Measurements from ENCODE around the gene COL27A1.

The COL27A1 gene

DNA sequence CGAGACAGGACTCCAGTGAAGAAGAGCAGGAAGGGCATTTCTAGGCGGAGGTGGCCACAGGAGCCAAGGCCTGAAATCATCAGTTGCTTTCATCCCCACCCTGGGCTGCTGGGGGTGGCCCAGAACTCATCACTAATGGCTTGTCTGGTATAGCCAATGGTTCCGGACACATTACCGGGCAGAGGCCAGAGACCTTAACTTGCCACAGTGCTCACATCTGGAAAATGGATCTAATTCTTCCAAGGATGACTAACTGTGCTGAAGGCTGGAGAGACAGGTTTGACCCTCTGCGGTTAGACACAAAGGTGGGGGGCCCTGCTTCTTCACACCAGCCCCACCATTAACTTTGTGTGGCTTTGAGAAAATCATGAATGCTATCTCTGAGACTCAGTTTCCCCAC, 6.2 kb upstream of the COL27A1 start:
- in situ Hi-C loops (cut with MboI; ENCODE audit: low sequenced_read_pairs): no loop called here
- Histone ChIP-seq H3K4me1 (no peaks in the 10 kb centered on the region), H3K27me3 (ENCODE audit: low read depth) (peaks cover 19% of the 10 kb centered on the region), H3K36me3 (replicated peaks) (no peaks in the 10 kb centered on the region), H3K4me3 (no peak overlapping the region), H3K9me3 (no peaks in the 10 kb centered on the region)
- no peak for DNase-seq (ENCODE audit: low spot score in 2 of 2)

DNA sequence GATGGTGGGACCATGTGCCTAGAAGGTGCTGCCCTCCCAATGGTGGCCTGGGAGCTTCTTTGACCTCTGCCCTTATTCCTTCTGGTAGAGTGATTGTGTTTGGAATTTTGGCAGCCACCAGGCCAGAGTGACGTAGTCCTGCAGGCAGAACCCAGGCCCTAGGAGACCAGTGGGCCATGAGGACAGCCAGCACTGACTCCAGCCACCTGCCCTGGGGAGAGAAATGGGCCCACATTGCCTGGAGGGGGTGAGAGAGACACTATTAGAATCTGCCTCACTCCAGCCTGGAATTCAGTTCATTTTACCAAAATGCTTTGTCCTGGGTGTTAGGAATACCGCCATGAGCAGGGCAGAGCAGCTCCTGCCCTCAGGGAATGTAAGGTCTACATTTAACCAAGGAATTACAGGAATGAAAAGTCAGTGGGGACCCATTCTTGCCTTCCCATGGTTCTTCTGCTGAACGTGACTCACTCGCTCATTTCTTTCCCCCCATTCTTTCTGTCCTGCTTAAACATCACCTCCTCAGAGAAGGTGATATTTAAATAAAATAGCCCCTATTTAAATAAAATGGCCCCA, 5.5 kb upstream of the COL27A1 start:
- no peaks in the 10 kb centered on the region for H3K36me3 ChIP-seq (replicated peaks)
- peaks cover 25% of the 10 kb centered on the region for H3K27me3 ChIP-seq (ENCODE audit: low read depth)
- H3K9me3 ChIP-seq: no peaks in the 10 kb centered on the region
- H3K4me1 ChIP-seq: no peaks in the 10 kb centered on the region
- no peak for DNase-seq (ENCODE audit: low spot score in 2 of 2)
- in situ Hi-C loops (cut with MboI; ENCODE audit: low sequenced_read_pairs): no loop called here
- H3K4me3 ChIP-seq: no peak overlapping the region

DNA sequence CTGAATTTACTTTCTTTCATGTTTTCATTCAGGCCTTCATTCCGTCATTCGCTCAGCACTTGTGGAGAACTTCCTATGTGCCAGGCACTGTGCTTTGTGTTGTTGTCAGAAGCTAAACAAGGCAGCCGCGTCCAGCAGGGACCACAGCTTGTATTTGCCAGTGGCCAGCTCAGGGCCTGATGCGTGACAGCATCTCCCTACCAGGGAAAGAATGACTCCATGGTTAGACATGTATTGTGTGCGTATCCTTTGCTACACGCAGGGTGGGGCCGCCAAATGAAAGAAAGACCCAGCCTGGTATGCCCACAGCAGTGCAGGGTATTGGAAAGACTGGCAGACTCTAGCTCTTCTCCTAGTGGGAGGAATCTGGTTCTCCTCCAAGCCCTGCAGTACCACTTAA, 4.7 kb upstream of the COL27A1 start:
- in situ Hi-C loops (cut with MboI; ENCODE audit: low sequenced_read_pairs): no loop called here
- Histone ChIP-seq H3K4me1 (no peaks in the 10 kb centered on the region), H3K36me3 (replicated peaks) (no peaks in the 10 kb centered on the region), H3K9me3 (no peaks in the 10 kb centered on the region), H3K4me3 (no peak overlapping the region), H3K27me3 (ENCODE audit: low read depth) (peaks cover 21% of the 10 kb centered on the region)
- no peak for DNase-seq (ENCODE audit: low spot score in 2 of 2)

DNA sequence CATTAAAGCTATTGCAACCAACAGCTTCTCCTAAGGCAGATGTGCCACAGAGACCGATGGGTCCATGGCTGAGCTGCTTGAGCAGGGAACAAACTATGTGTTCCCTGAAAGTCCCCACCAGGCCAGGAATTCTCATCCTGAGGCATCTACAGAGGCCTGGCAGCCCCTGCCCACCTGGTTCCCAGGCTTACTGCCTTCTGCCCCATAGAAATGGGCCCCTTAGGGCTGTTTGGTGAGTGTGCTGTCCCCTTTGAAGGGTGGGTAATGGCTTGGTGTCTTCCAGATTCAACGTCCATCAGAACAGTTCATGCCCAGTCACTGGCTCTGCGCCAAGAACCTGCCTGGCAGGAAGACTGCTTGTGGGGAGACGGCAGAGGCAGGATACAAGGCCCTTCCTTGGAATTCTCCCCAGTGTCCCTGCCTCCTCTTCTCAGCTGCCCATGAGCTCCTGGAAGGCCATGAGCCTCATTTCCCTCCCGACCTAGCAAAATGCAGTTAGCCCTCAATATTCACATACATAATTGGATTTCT, 3.8 kb upstream of the COL27A1 start:
- Histone ChIP-seq H3K9me3 (no peaks in the 10 kb centered on the region), H3K27me3 (ENCODE audit: low read depth) (peaks cover 14% of the 10 kb centered on the region), H3K4me1 (no peaks in the 10 kb centered on the region), H3K36me3 (replicated peaks) (no peaks in the 10 kb centered on the region), H3K4me3 (no peak overlapping the region)
- in situ Hi-C loops (cut with MboI; ENCODE audit: low sequenced_read_pairs): no loop called here
- DNase-seq (ENCODE audit: low spot score in 2 of 2): no peak

DNA sequence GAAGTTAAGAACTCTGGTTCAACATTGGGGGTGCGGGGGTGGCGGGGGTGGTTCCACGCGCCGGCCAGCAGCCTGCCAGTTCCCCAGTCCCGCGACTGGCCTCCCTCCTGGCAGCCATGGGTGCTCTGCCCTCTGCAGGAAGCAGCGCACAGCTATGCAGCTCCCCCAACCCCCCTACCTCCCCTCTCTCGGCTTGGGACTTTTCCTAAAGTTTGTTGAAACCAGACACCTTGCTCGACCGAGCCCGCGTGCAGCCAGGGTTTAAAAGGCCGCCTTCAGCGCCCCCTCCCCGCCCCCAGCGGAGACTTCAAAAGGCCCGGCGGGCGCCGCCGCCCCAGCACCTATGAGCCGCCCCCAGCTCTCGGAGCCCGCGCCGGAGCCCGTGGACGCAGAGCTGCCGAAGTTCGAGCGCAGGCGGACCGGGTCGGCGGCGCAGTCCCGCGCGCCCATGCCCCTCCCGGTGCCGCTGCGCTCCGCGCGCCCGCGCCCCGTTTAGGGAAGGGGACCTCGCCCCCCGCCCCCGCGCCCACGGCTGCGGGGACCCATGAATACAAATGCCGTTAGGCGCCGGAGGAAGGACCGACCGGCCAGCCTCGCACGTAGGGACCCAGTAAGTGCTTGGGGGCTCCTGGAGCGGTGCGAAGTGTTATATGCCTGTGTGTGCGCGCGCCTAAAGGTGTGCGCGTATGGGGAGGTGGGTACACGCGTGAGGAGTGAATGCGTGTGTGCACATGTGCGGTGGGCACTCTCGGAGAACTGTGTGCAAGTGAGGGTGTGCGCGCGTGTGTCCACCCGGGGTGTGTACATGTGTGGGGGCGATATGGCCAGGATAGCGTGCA, 1.4 kb upstream of the COL27A1 start:
- Histone ChIP-seq H3K9me3 (no peaks in the 10 kb centered on the region), H3K27me3 (ENCODE audit: low read depth) (peaks cover 14% of the 10 kb centered on the region), H3K4me1 (peaks cover 4% of the 10 kb centered on the region; the same call in 1 of the 2 replicates), H3K4me3 (peak overlapping the region; percentile 65), H3K36me3 (replicated peaks) (0 out of 2 replicates have a peak, but pooled peaks cover 1% of the 10 kb centered on the region)
- peak; percentile 55 to 73 for DNase-seq (ENCODE audit: low spot score in 2 of 2)
- in situ Hi-C loops (cut with MboI; ENCODE audit: low sequenced_read_pairs): no loop called here

DNA sequence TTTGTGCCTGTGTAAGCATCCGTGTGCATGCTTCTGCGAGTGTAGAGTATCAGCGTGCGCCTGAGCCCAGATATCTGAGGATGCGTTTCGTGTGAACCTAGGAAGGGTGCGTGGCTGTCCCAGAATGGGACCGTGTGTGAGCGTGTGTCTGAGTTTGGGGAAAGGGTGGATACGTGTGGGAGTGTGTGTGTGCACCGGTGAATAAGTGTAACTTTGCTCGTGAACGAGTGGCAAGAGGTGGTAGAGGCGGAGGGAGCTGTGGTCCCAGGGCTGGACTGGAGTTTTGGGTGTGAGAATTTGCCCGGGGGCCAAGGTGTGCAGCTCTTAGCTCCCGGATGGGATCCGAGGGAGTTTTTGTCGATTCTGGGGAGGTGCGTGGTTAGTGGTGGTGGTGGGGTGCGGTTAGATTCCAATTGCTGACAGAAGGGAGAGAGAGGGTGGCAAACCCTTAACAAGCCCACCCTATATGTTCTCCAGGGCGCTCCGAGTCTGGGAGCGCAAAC, 686 bp upstream of the COL27A1 start:
- in situ Hi-C loops (cut with MboI; ENCODE audit: low sequenced_read_pairs): no loop called here
- H3K27me3 ChIP-seq (ENCODE audit: low read depth): peaks cover 14% of the 10 kb centered on the region

DNA sequence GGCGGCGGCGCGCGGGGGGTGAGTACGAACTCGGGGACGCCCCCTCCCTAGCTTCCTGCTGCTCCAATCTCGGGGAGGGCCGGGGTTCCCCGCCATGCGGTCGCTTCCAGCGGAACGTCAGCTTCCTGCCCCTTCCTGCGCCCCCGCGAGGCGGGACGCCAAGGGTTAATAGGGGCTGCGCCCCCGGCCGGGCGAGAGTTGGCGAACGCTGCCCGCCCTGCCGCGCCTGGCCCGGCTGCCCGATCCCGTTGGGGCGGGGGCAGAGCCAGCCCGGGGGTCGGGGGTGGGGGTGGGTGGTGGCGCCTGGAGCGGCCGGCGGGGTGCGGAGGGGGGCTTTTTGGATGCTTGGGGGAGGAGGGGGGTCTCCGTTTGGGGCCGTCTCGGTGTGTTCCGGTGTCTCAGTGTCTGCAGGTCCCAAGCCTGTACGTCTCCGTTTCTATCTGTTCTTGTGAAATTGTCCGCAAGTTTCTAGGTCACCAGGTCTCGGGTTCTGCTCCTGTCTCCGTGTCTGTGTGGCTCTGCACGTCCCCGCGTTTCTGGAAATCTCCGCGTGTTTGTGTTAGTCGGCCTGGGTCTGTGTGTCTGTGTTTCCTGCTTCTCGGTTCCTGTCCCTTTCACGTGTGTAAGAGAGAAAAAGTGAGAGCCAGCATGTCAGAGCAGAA, 789 bp downstream of the COL27A1 start:
- Histone ChIP-seq H3K27me3 (ENCODE audit: low read depth) (peaks cover 14% of the 10 kb centered on the region), H3K4me3 (peak overlapping the region; percentile 65), H3K4me1 (peaks cover 4% of the 10 kb centered on the region; the same call in 1 of the 2 replicates), H3K36me3 (replicated peaks) (0 out of 2 replicates have a peak, but pooled peaks cover 3% of the 10 kb centered on the region), H3K9me3 (no peaks in the 10 kb centered on the region)
- in situ Hi-C loops (cut with MboI; ENCODE audit: low sequenced_read_pairs): no loop called here
- peak in 1 of 2 experiments; percentile 47 for DNase-seq (ENCODE audit: low spot score in 2 of 2)

More for the DNA sequence above, 686 bp upstream of the COL27A1 start:
- peak in 1 of 2 experiments; percentile 21 for DNase-seq (ENCODE audit: low spot score in 2 of 2)
- Histone ChIP-seq H3K9me3 (no peaks in the 10 kb centered on the region), H3K4me1 (peaks cover 4% of the 10 kb centered on the region; the same call in 1 of the 2 replicates), H3K36me3 (replicated peaks) (0 out of 2 replicates have a peak, but pooled peaks cover 3% of the 10 kb centered on the region), H3K4me3 (peak overlapping the region; percentile 65)

DNA sequence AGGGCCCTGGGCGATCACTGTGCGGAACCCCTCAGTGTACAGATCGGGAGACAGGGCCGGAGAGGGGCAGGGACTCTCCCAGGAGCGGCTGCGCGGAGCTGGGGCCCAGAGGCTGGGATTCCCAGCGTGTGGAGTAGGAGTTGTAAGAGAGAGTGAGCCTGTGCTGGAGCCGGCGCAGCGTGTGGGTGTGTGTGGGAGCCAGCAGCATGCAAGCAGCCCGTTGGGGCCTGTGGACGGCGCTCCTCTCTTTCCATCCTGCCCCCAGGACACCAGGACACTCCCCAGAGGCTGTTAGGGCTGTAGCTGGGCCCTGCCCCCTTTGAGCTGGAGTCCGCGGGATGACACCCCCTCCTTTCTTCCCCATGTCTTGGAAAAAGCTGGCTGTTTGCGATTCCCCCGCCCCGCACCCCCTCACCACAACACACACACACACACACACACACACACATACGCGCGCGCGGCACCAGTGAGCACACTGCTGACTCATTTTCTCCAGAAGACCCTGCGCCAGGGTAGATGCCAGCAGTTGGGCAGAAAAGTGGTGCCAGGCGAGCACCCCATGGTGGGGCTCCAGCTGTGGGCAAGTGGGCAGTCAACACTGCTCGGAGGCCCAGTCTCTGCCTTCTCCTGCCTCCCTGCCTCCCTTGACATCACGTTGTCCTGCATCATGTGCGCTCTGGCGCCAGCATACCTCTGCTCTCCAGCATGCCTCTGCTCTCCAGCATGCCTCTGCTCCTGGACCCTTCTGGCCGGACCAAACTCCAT, 1.5 kb downstream of the COL27A1 start:
- peaks cover 14% of the 10 kb centered on the region for H3K27me3 ChIP-seq (ENCODE audit: low read depth)
- in situ Hi-C loops (cut with MboI; ENCODE audit: low sequenced_read_pairs): no loop called here
- H3K36me3 ChIP-seq (replicated peaks): 0 out of 2 replicates have a peak, but pooled peaks cover 3% of the 10 kb centered on the region
- H3K4me3 ChIP-seq: peak overlapping the region; percentile 65
- peaks cover 4% of the 10 kb centered on the region; the same call in 1 of the 2 replicates for H3K4me1 ChIP-seq
- no peaks in the 10 kb centered on the region for H3K9me3 ChIP-seq
- peak; percentile 30 to 66 for DNase-seq (ENCODE audit: low spot score in 2 of 2)

DNA sequence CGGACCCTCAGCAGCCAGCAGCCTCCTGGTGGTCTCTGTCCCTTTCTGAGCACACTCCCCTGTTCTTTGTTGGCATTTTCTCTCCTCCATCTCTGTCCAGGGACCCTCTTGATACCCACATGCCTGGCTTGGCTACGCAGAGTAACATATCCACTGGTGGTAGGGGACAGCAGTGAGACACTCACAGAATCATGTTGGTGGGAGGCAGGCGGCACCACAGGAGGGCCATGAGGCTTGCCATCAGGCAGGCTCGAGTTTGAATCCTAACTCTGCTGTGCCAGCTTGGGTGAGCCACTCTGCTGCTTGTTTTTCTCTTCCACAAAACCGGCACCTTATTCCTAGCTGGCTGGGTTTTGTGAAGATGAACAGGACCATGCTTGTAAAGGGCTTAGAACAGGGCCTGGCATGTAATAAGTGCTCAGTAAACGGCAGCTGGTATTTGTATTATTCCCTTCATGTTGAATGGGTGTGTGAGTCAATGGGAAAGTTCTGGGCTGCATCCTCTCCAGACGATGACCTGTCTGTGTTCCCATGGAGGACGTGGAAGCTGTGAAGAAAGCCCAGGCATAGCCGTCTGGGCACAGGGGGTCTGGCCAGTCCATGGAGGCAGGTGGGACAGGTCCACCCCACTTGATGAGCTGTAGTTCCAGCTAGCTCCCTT, 2.3 kb downstream of the COL27A1 start:
- DNase-seq (ENCODE audit: low spot score in 2 of 2): no peak
- in situ Hi-C loops (cut with MboI; ENCODE audit: low sequenced_read_pairs): no loop called here
- H3K4me1 ChIP-seq: peaks cover 4% of the 10 kb centered on the region; the same call in 1 of the 2 replicates
- no peak overlapping the region for H3K4me3 ChIP-seq
- H3K36me3 ChIP-seq (replicated peaks): 0 out of 2 replicates have a peak, but pooled peaks cover 3% of the 10 kb centered on the region
- H3K9me3 ChIP-seq: no peaks in the 10 kb centered on the region
- peaks cover 14% of the 10 kb centered on the region for H3K27me3 ChIP-seq (ENCODE audit: low read depth)

DNA sequence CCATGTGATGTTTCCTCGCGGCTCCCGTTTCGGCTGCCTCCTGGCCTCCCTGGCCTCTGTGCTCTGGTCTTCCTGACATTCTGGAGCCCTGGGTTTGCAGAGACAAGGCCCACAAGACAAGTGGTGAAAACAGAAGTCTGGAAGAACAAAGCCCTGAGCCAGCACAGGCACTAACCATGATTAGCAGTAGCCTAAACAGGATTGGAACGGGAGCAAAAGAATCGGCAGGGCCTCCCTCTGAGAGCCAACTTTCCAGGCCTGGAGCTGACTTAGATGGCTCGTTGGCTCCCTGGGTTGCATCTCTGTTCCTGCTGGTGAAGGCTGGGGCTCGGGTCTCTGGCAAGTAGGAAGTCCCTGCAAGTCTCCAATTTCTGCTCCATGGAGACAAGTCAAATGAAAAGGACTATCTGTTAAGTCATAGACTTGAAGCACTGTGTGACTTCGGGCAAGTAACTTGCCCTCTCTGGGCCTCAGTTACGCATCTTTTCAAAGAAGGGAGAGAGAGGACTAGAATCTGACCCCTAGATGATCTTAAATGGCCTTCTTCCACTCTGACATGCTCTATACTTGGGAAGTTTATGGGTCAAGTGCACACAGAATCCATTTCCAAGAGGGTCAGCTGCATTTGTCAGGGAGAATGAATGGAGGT, 3.3 kb downstream of the COL27A1 start:
- no peak for DNase-seq (ENCODE audit: low spot score in 2 of 2)
- H3K36me3 ChIP-seq (replicated peaks): 0 out of 2 replicates have a peak, but pooled peaks cover 3% of the 10 kb centered on the region
- peaks cover 11% of the 10 kb centered on the region for H3K27me3 ChIP-seq (ENCODE audit: low read depth)
- no peak overlapping the region for H3K4me3 ChIP-seq
- no peaks in the 10 kb centered on the region for H3K9me3 ChIP-seq
- in situ Hi-C loops (cut with MboI; ENCODE audit: low sequenced_read_pairs): no loop called here
- peaks cover 4% of the 10 kb centered on the region; the same call in 1 of the 2 replicates for H3K4me1 ChIP-seq

DNA sequence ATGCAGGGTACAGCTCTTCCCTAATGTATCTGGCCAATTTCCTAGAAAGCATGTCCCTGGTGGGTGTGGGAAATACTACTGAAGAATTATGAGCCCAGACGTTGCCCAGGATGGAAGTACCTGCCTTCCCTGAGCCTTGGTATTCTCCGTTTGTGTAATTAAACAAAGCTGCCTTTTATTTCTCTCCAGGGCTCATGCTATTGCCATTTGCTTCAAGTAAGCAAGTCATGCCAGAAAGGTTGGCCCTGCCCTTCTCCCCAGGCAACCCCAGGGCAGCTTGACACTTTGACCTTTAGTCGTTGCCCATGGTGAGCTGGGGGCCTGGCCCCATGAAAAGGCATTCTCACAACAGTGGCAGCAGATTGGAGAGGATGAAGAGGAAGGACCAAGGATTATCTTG, 4.4 kb downstream of the COL27A1 start:
- Histone ChIP-seq H3K36me3 (replicated peaks) (0 out of 2 replicates have a peak, but pooled peaks cover 3% of the 10 kb centered on the region), H3K4me1 (peaks cover 4% of the 10 kb centered on the region; the same call in 1 of the 2 replicates), H3K4me3 (no peak overlapping the region), H3K9me3 (no peaks in the 10 kb centered on the region), H3K27me3 (ENCODE audit: low read depth) (peaks cover 4% of the 10 kb centered on the region)
- DNase-seq (ENCODE audit: low spot score in 2 of 2): no peak
- in situ Hi-C loops (cut with MboI; ENCODE audit: low sequenced_read_pairs): loop anchor here (10.0 kb wide), 1 partner anchor 55 kb away; no protein-coding TSS in a partner anchor

DNA sequence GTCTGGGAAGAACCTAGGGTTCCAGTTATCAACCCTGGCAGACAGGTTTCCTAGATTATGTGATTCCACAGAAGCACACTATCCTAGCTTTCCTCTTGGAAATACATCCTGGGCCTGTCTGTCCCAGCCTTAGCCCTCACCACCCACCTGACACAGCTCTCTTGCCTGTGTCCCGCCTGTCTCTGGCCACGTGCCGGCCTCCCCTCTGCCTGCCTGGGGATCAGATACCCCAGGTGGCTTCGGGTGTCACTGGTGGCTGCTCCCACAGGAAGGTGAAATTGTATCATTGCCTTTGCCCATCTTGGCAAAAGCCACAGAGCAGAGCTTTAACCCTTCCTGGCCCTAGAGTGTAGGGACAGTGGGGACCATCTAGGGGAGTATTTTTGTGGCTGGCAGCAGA, 6.2 kb downstream of the COL27A1 start:
- Histone ChIP-seq H3K27me3 (ENCODE audit: low read depth) (no peaks in the 10 kb centered on the region), H3K36me3 (replicated peaks) (peaks cover 3% of the 10 kb centered on the region; the same call in 1 of the 2 replicates), H3K9me3 (no peaks in the 10 kb centered on the region), H3K4me1 (peaks cover 4% of the 10 kb centered on the region; the same call in 1 of the 2 replicates), H3K4me3 (no peak overlapping the region)
- in situ Hi-C loops (cut with MboI; ENCODE audit: low sequenced_read_pairs): loop anchor here (10.0 kb wide), 1 partner anchor 57 kb away; no protein-coding TSS in a partner anchor
- no peak for DNase-seq (ENCODE audit: low spot score in 2 of 2)

Measured in HAP-1 (cell line).